HL-60/S4 treated with retinoic acid at 250 ng/mL for 4 days and 3 days (cell line): Measurements from ENCODE around the gene SRGAP1.

ENCODE experiments used
- in situ Hi-C: fragments of 300-500 bp; cut with MboI; formaldehyde crosslinking; loops from 2 replicates; pipeline ENCODE4 v1.7.0; 2022; ENCODE audit warnings: low sequenced_read_pairs

The SRGAP1 gene

GRCh38 chr12:63844391-63845341 is at the start of gene SRGAP1:
TSS of gene SRGAP1 (plus strand) at chr12:63844700. CDS start at chr12:63844817, 117 bp downstream.
- in situ Hi-C loops, result no loop called here

GRCh38 chr12:63795032-63795687 is 49.3 kb upstream of the SRGAP1 start:
- in situ Hi-C loops, result no loop called here

DNA sequence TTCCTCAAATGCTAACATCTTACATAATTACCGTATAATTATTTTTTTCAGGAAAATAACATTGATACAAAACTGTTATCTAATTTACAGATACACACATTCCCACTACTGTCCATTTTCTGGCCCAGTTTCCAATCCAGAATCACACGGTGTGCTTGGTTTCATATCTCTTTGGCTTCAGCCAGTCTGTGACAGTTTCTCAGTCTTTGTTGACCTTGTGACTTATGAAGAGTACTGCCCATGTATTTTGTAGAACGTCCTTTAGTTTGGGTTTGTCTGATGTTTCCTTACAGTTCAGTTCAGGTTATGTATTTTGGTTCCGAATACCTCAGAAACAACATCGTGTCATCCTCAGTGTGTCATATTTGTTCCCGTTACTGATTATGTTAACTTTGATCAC is 48.6 kb upstream of the SRGAP1 start:
- in situ Hi-C loops, result no loop called here

GRCh38 chr12:63802012-63802608 is 42.4 kb upstream of the SRGAP1 start:
- in situ Hi-C loops, result loop anchor here (25.0 kb wide), 1 partner anchor 390 kb away; no protein-coding TSS in a partner anchor

DNA sequence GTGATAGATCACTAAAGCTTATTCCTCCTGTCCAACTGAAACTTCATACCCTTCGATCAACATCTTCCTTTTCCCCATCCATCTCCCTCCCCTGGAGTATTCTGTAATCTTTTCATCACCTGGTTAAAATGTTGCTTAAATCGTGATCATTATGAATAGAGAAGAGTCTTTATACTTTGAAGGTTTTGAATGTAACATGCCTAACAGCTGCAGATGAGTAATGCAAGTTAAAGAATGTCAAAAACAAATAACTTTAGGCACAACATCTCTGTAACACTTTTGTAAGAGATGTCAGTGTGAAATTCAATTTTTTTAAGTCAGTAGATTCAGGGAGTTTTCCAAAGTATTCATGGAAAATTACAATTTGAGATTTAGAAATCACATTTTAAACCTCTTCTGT is 39.8 kb upstream of the SRGAP1 start:
- in situ Hi-C loops, result loop anchor here (25.0 kb wide), 1 partner anchor 392 kb away; no protein-coding TSS in a partner anchor

DNA sequence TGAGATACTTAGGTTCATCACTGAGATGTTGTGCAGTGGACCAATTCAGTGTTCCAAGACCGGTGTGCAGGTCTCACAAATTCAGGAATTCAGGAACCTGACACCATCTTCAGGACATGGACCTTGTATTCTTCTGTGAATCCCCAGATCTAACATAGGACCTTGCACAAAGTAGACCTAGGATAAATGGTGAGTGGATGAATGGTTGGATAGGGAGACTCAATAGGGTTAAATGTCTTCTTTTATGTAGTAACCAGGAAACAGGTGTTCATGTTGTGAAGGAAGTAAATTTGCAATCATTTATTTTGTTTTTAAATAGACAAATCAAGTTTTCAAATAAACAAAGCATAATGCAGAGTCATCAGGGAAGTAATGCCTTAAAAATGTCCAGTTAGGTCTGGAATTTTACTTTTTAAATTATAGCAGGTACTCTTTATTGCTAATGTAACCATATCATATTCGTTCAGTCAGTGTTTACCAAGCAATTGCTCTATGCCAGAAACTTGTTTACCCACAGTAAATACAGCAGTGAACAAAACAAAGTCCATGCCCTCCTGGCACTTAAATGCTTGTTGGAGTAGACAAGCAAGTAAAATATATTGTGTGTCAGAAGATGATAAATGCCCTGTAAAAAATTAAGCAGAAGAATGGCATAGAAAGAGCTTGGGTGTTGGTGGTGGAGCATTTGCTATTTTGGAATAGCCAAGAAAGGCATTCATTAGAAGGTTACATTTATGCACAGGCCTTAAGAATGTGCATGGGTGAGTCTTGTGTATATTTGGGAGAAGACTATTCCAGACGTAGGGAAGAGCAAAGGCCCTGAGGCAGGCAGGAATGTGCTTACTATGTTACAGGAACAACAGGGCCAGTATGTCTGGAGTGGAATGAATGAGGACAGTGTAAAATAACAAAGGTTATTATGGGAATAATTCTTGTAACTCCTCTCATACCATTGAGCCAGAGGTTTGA is 38.5 kb upstream of the SRGAP1 start:
- in situ Hi-C loops, result loop anchor here (25.0 kb wide), 1 partner anchor 394 kb away; no protein-coding TSS in a partner anchor

DNA sequence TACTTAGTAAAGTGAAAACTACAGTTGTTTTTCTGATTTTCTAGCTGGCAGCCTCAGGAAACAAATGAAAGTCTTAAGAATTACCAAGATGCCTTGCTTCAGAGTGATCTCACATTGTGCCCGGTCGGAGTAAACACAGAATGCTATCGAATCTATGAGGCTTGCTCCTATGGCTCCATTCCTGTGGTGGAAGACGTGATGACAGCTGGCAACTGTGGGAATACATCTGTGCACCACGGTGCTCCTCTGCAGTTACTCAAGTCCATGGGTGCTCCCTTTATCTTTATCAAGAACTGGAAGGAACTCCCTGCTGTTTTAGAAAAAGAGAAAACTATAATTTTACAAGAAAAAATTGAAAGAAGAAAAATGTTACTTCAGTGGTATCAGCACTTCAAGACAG is 35.9 kb upstream of the SRGAP1 start:
- in situ Hi-C loops, result loop anchor here (25.0 kb wide), 1 partner anchor 396 kb away; no protein-coding TSS in a partner anchor

GRCh38 chr12:63809566-63809965 is 34.9 kb upstream of the SRGAP1 start:
- in situ Hi-C loops, result loop anchor here (25.0 kb wide), 1 partner anchor 397 kb away; no protein-coding TSS in a partner anchor

GRCh38 chr12:63811334-63811733 is 33.2 kb upstream of the SRGAP1 start:
- in situ Hi-C loops, result loop anchor here (25.0 kb wide), 1 partner anchor 399 kb away; no protein-coding TSS in a partner anchor

DNA sequence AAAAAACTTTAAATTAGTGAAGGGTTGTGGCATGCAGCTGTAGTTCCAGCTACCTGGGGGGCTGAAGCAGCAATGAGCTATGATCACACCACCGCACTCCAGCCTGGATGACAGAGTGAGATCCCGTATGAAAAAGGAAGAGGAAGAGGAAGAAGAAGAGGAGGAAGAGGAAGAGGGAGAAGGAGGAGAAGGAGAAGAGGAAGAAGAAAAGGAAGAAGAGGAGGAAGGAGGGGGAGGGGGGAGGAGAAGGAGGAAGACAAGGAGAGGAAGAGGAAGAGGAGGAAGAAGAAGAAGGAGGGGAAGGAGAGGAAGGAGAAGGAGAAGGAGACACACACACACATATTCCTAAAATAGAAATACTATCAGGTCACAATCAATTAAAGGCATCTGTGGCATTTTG is 32.7 kb upstream of the SRGAP1 start:
- in situ Hi-C loops, result loop anchor here (25.0 kb wide), 1 partner anchor 399 kb away; no protein-coding TSS in a partner anchor

- in situ Hi-C loops, result loop anchor here (25.0 kb wide), 1 partner anchor 402 kb away; no protein-coding TSS in a partner anchor
These were observed 30.2 kb upstream of the SRGAP1 start for GRCh38 chr12:63814146-63814772.

DNA sequence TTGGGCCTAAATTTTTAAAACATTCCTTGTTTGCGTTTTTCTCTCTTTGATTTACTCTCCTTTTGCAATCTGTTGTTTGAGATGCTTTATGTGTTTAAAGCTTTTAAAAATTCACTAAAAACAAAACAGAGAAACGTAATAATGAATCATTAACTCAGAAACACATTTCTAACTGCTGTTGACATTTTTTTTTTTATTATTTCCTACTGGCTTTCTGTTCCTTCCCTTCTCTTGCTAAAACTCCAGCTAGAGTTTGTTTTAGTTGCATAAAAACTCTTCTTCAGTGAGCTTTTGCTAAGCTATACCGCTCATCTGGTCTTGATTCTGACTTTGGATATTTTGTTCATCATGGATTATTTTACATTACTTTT is 29.0 kb upstream of the SRGAP1 start:
- in situ Hi-C loops, result loop anchor here (25.0 kb wide), 1 partner anchor 403 kb away; no protein-coding TSS in a partner anchor

- in situ Hi-C loops, result loop anchor here (25.0 kb wide), 1 partner anchor 404 kb away; no protein-coding TSS in a partner anchor
These were observed 28.5 kb upstream of the SRGAP1 start for GRCh38 chr12:63816031-63816430.

DNA sequence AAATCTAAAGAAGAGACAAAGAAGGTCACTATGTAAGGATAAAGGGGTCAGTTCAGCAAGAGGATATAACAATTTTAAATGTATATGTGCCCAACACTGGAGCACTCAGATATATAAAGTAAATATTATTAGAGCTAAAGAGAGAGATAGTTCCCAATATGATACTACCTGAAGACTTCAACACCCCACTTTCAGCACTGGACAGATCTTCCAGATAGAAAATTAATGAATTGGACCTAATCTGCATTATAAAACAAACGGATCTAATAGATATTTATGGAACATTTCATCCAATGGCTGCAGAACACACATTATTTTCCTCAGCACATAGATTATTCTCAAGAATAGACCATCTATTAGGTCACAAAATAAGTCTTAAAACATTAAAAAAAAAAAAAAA is 24.1 kb upstream of the SRGAP1 start:
- in situ Hi-C loops, result loop anchor here (25.0 kb wide), 1 partner anchor 408 kb away; no protein-coding TSS in a partner anchor

GRCh38 chr12:63821781-63822251 is 22.7 kb upstream of the SRGAP1 start:
- in situ Hi-C loops, result loop anchor here (25.0 kb wide), 1 partner anchor 410 kb away; no protein-coding TSS in a partner anchor

GRCh38 chr12:63822352-63822751 is 22.1 kb upstream of the SRGAP1 start:
- in situ Hi-C loops, result loop anchor here (25.0 kb wide), 1 partner anchor 410 kb away; no protein-coding TSS in a partner anchor

DNA sequence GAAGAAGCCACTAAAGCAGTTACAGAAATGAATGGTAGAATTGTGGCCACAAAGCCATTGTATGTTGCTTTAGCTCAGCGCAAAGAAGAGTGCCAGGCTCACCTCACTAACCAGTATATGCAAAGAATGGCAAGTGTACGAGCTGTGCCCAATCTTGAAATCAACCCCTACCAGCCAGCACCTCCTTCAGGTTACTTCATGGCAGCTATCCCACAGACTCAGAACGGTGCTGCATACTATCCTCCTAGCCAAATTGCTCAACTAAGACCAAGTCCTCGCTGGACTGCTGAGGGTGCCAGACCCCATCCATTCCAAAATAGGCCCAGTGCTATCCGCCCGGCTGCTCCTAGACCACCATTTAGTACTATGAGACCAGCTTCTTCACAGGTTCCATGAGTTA is 21.5 kb upstream of the SRGAP1 start:
- in situ Hi-C loops, result loop anchor here (25.0 kb wide), 1 partner anchor 411 kb away; no protein-coding TSS in a partner anchor

- in situ Hi-C loops, result no loop called here
These were observed 18.4 kb upstream of the SRGAP1 start for GRCh38 chr12:63826006-63826585.
